Stimulated activated CD4-positive, alpha-beta T cell treated with anti-CD3 and anti-CD28 coated beads, Interleukin-2, amount 100 ng/mL, for 4 hours (primary cell): ENCODE results near the gene FAM72D.
"Not testable (repeated sequence)": the region's sequence is repeated elsewhere in the genome, so short reads cannot be mapped to it uniquely, and the experiment has no call there.

Experiments
- DNase-seq: peaks from one replicate; pipeline ENCODE4 v3.0.0-alpha.2; 2020; ENCODE audit warnings: low read depth

FAM72D gene

GRCh38 chr1:145082483-145083255 lies 13.1 kb upstream of the FAM72D start:
- DNase-seq: not testable (repeated sequence)

- not testable (repeated sequence) for DNase-seq
Observed at GRCh38 chr1:145093517-145094149, 2.1 kb upstream of the FAM72D start.

GRCh38 chr1:145094655-145095211 lies 1.0 kb upstream of the FAM72D start:
- DNase-seq: not testable (repeated sequence)

- DNase-seq: not testable (repeated sequence)
Observed at GRCh38 chr1:145101725-145102124, 6.0 kb downstream of the FAM72D start.

- not testable (repeated sequence) for DNase-seq
Observed at GRCh38 chr1:145103294-145103693, 7.5 kb downstream of the FAM72D start.

- DNase-seq: not testable (repeated sequence)
Observed at GRCh38 chr1:145111674-145112073, 15.9 kb downstream of the FAM72D start.

GRCh38 chr1:145112703-145113102 lies 16.9 kb downstream of the FAM72D start:
- not testable (repeated sequence) for DNase-seq

GRCh38 chr1:145114560-145115057 lies 18.8 kb downstream of the FAM72D start:
- DNase-seq: not testable (repeated sequence)

GRCh38 chr1:145115587-145116493 lies 20.1 kb downstream of the FAM72D start:
- DNase-seq: not testable (repeated sequence)

- not testable (repeated sequence) for DNase-seq
Observed at GRCh38 chr1:145119842-145120241, 24.1 kb downstream of the FAM72D start.

GRCh38 chr1:145122344-145123061 lies 26.7 kb downstream of the FAM72D start:
- DNase-seq: not testable (repeated sequence)

- not testable (repeated sequence) for DNase-seq
Observed at GRCh38 chr1:145123062-145123395, 27.3 kb downstream of the FAM72D start.

- not testable (repeated sequence) for DNase-seq
Observed at GRCh38 chr1:145123992-145124641, 28.3 kb downstream of the FAM72D start.

GRCh38 chr1:145125112-145125511 lies 29.3 kb downstream of the FAM72D start:
- not testable (repeated sequence) for DNase-seq

- DNase-seq: not testable (repeated sequence)
Observed at GRCh38 chr1:145127144-145127543, 31.4 kb downstream of the FAM72D start.

GRCh38 chr1:145128697-145129469 lies 33.1 kb downstream of the FAM72D start:
- not testable (repeated sequence) for DNase-seq

GRCh38 chr1:145134476-145134875 lies 38.7 kb downstream of the FAM72D start:
- DNase-seq: not testable (repeated sequence)

GRCh38 chr1:145140549-145140948 lies 44.8 kb downstream of the FAM72D start:
- DNase-seq: not testable (repeated sequence)

- DNase-seq: not testable (repeated sequence)
Observed at GRCh38 chr1:145144264-145144913, 48.6 kb downstream of the FAM72D start.
